ENCODE results near the gene AMPH. TPM values are rescaled to one million over a fixed set of nuclear protein-coding genes. Genes with fewer than 3 reads are reported as not detected.

The AMPH gene
- polyA plus RNA-seq, 1 donor (not counting 4 experiments of a cell fraction or from before 2014, with no cell fraction given): not detected

DNA sequence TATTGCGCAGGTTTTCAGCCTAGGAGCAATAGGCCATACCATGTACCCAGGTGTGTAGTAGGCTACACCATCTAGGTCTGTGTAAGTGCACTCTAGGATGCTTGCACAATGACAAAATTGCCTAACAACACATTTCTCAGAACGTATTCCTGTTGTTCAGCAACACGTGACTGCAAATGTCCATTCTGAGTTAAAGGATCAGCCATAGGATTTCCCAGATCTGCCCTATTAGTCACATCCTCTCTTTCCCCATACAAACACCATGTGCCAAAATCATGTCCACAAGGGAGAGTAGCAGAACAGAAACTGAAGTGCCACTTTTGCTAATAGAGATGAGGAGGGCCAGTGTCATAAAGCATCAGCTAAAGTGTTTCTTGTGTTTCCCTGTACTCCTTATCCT is 42.6 kb upstream of the AMPH start:
- DNase-seq (ENCODE audit: low read depth, low spot score): no peak

DNA sequence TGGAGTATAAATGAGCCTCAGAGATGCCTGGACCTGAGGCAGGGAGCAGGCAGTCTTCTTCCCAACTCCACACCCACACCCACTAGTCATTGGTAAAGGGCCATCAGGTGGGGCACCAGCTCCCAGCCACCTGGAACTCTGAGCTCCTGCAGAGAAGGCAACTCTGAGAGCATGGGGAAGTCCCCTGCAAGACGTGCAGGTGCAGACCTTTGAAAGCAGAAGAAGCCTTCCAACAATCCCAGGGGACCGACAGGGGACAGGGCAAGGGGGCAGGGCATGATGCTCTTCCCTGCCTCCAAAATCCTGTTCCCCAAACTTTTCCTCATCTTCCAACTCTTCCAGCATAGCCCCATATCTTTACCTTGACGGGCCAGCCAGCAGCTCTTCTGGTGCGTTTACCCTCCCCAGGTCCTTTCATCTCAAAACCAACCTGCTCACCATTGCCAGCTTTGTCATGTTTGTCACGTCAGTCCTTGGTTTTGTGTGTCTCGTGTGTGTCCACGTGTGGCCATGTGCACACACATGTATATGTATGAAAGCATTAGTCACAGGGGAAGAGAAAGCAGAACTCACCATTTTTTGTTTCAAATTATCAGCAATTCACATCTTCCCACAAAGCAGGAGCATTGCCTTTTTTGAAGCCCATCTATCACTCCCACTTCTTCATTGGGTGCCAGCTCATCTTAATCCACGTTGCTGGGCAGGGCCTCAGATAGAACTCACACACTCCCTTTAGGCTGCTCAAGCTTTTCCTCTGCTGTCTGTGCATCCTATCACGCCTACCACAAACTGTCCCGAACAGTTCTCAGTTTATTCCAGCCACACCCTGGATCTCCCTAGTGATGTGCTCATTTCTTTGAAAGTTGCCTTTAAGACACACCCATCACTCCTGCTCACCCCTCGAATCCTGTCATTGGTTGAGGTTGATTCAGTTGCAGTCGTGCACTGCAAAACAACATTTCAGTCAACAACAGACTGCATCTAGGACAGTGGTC is 41.0 kb upstream of the AMPH start:
- Histone ChIP-seq H3K79me2 (ENCODE audit: control insufficient read depth, insufficient read depth, low read length) (no peaks in the 10 kb centered on the region), H3K27ac (ENCODE audit: control insufficient read depth, insufficient read depth, low read length) (no peak overlapping the region), H3K27me3 (ENCODE audit: control insufficient read depth, extremely low read depth, insufficient read depth, low read length) (no peaks in the 10 kb centered on the region), H3K9ac (ENCODE audit: control insufficient read depth, extremely low read depth, insufficient read depth, low read length) (no peak overlapping the region), H3K9me3 (ENCODE audit: control insufficient read depth, low read depth, low read length) (peaks cover 2% of the 10 kb centered on the region), H3K4me1 (ENCODE audit: control insufficient read depth, extremely low read depth, insufficient read depth, low read length) (no peaks in the 10 kb centered on the region), H3K4me2 (ENCODE audit: control insufficient read depth, extremely low read depth, insufficient read depth, low read depth, low read length) (no peak overlapping the region), H4K20me1 (ENCODE audit: control insufficient read depth, extremely low read depth, insufficient read depth, low read length) (no peaks in the 10 kb centered on the region), H3K9me1 (ENCODE audit: control insufficient read depth, extremely low read depth, insufficient read depth, low read length) (no peaks in the 10 kb centered on the region), H3K4me3 (ENCODE audit: control insufficient read depth in 2 of 3, extremely low read depth in 1 of 3, insufficient read depth in 2 of 3, low read depth in 1 of 3, low read length in 3 of 3) (no peak overlapping the region), H2AFZ (ENCODE audit: control insufficient read depth, low read length) (no peak overlapping the region), H3K36me3 (ENCODE audit: control insufficient read depth in 2 of 2, extremely low read depth in 1 of 2, insufficient read depth in 2 of 2, low read length in 2 of 2) (no peaks in the 10 kb centered on the region)
- no peak for TF ChIP-seq EZH2 (IDR thresholded peaks at IDR 0.05; ENCODE audit: low read length)
- TF ChIP-seq, protein P1, sequence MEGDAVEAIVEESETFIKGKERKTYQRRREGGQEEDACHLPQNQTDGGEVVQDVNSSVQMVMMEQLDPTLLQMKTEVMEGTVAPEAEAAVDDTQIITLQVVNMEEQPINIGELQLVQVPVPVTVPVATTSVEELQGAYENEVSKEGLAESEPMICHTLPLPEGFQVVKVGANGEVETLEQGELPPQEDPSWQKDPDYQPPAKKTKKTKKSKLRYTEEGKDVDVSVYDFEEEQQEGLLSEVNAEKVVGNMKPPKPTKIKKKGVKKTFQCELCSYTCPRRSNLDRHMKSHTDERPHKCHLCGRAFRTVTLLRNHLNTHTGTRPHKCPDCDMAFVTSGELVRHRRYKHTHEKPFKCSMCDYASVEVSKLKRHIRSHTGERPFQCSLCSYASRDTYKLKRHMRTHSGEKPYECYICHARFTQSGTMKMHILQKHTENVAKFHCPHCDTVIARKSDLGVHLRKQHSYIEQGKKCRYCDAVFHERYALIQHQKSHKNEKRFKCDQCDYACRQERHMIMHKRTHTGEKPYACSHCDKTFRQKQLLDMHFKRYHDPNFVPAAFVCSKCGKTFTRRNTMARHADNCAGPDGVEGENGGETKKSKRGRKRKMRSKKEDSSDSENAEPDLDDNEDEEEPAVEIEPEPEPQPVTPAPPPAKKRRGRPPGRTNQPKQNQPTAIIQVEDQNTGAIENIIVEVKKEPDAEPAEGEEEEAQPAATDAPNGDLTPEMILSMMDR (optimal IDR thresholded peaks at IDR 0.05 in 1 of 3, IDR thresholded peaks at IDR 0.05 in 1 of 3, conservative IDR thresholded peaks at IDR 0.05 in 1 of 3; ENCODE audit: extremely low read depth in 1 of 3, insufficient read depth in 2 of 3, low read length in 3 of 3): no peak
- no peak for DNase-seq (ENCODE audit: low read depth, low spot score)
- dilution Hi-C loops (cut with MboI; ENCODE audit: extremely low pct_ligation_motif_present, low sequenced_read_pairs): no loop called here
- FAIRE-seq: no peak

More for the DNA sequence above, 42.6 kb upstream of the AMPH start:
- TF ChIP-seq, protein P1 (optimal IDR thresholded peaks at IDR 0.05 in 1 of 3, IDR thresholded peaks at IDR 0.05 in 1 of 3, conservative IDR thresholded peaks at IDR 0.05 in 1 of 3; ENCODE audit: extremely low read depth in 1 of 3, insufficient read depth in 2 of 3, low read length in 3 of 3): no peak
- no peak for TF ChIP-seq EZH2 (IDR thresholded peaks at IDR 0.05; ENCODE audit: low read length)
- Histone ChIP-seq H3K4me1 (ENCODE audit: control insufficient read depth, extremely low read depth, insufficient read depth, low read length) (no peaks in the 10 kb centered on the region), H3K9me3 (ENCODE audit: control insufficient read depth, low read depth, low read length) (peaks cover 2% of the 10 kb centered on the region), H3K36me3 (ENCODE audit: control insufficient read depth in 2 of 2, extremely low read depth in 1 of 2, insufficient read depth in 2 of 2, low read length in 2 of 2) (no peaks in the 10 kb centered on the region), H3K9ac (ENCODE audit: control insufficient read depth, extremely low read depth, insufficient read depth, low read length) (no peak overlapping the region), H3K9me1 (ENCODE audit: control insufficient read depth, extremely low read depth, insufficient read depth, low read length) (no peaks in the 10 kb centered on the region), H3K79me2 (ENCODE audit: control insufficient read depth, insufficient read depth, low read length) (no peaks in the 10 kb centered on the region), H3K27ac (ENCODE audit: control insufficient read depth, insufficient read depth, low read length) (no peak overlapping the region), H4K20me1 (ENCODE audit: control insufficient read depth, extremely low read depth, insufficient read depth, low read length) (no peaks in the 10 kb centered on the region), H2AFZ (ENCODE audit: control insufficient read depth, low read length) (no peak overlapping the region), H3K4me3 (ENCODE audit: control insufficient read depth in 2 of 3, extremely low read depth in 1 of 3, insufficient read depth in 2 of 3, low read depth in 1 of 3, low read length in 3 of 3) (no peak overlapping the region), H3K27me3 (ENCODE audit: control insufficient read depth, extremely low read depth, insufficient read depth, low read length) (no peaks in the 10 kb centered on the region), H3K4me2 (ENCODE audit: control insufficient read depth, extremely low read depth, insufficient read depth, low read depth, low read length) (no peak overlapping the region)
- no peak for FAIRE-seq
- dilution Hi-C loops (cut with MboI; ENCODE audit: extremely low pct_ligation_motif_present, low sequenced_read_pairs): no loop called here
